GM10248 (cell line): ENCODE data around the gene SH2D3C.

Source experiments
- CTCF ChIA-PET: fragments of 300-600 bp; sonication (Branson Sonifier 250); formaldehyde crosslinking; extraction: SDS; loops from one replicate; lab custom pipeline; 2021; ENCODE audit warnings: antibody characterized with exemption; lab: Yijun Ruan, JAX
- POLR2A ChIA-PET: fragments of 350-650 bp; sonication (Branson Sonifier 250); formaldehyde crosslinking; extraction: SDS; loops from one replicate; lab custom pipeline; 2020; ENCODE audit warnings: antibody characterized with exemption; lab: Yijun Ruan, JAX
- DNase-seq: peaks from one replicate; pipeline ENCODE4 v3.0.0; 2012; ENCODE audit errors: extremely low spot score
- CTCF ChIP-seq: IDR thresholded peaks from 2 replicates; pipeline ENCODE4 v1.5.1; 2012; ENCODE audit warnings: mild to moderate bottlenecking, low read depth; ENCODE audit errors: extremely low read depth, missing control alignments, control extremely low read depth

The SH2D3C gene

DNA sequence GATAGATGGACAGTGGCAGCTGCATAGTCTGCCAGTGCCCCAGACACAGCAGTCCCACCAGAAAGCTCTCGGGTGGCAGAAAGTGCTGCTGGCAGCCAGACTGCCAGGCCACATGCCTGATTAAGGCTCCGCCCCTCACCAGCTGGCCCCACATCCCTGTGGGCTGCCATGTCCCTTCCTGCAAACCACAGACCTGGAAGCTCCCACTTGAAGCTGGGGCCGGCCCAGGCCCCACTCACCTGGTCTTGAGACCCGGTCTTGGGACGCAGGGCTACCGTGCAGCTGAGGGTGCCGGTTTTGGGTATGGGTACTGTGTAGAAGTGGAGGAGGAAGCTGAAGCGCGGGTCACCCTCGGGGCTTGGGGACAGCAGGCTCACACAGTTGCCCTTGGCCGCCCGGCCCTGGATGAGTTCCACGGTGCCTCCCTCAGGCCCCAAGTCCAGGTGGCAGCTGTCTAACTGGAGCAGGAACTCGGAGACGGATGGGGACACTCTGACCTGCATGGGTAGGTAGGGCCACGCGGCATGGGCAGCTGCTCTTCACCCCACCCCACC is 39.5 kb upstream of the SH2D3C start:
- CTCF ChIA-PET: interaction anchor here (1.0 to 2.1 kb wide), 5 partner anchors 9 to 126 kb away, joined by 3 to 7 read pairs (median 3); no protein-coding TSS in a partner anchor

DNA sequence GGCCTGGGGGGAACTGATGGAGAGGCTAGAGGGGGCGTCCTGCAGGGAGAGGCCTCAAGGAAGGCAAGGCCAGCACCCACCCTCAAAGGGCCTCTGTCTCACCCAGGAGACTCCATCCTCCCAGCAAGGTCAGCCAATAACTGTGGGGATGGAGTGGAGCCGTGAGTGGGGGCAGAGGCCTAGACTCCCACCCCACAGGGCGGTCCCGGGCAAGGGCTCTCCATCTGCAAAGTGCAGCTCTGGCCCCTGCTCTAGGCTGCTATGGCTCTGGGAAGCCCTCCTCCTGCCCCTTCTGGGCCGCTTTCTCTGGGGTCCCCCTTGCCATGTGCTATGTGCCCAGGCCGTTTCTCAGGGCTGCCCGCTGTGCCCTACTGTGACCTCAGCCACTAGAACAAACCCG is 38.3 kb upstream of the SH2D3C start:
- POLR2A ChIA-PET: no interaction called here
- TF ChIP-seq CTCF: no peak
- CTCF ChIA-PET: interaction anchor here (1.0 to 2.1 kb wide), 3 partner anchors 45 to 127 kb away, joined by 3 to 7 read pairs (median 3); no protein-coding TSS in a partner anchor
- no peak for DNase-seq

More for the DNA sequence above, 39.5 kb upstream of the SH2D3C start:
- no peak for TF ChIP-seq CTCF
- DNase-seq: no peak
- POLR2A ChIA-PET: interaction anchor here (0.5 to 1.0 kb wide), 2 partner anchors 17 to 21 kb away, joined by 3 to 4 read pairs; no protein-coding TSS in a partner anchor

GRCh38 chr9:127816362-127816725 is 37.9 kb upstream of the SH2D3C start:
- TF ChIP-seq CTCF: no peak
- POLR2A ChIA-PET: no interaction called here

GRCh38 chr9:127815512-127816361 is 37.3 kb upstream of the SH2D3C start:
- no peak for DNase-seq
- POLR2A ChIA-PET: no interaction called here
- CTCF ChIA-PET: interaction anchor here (1.4 kb wide), 1 partner anchor 106 kb away, joined by 3 read pairs; no protein-coding TSS in a partner anchor
- no peak for TF ChIP-seq CTCF

More at GRCh38 chr9:127816362-127816725, 37.9 kb upstream of the SH2D3C start:
- no peak for DNase-seq
- CTCF ChIA-PET: interaction anchor here (1.4 kb wide), 1 partner anchor 105 kb away, joined by 3 read pairs; no protein-coding TSS in a partner anchor

DNA sequence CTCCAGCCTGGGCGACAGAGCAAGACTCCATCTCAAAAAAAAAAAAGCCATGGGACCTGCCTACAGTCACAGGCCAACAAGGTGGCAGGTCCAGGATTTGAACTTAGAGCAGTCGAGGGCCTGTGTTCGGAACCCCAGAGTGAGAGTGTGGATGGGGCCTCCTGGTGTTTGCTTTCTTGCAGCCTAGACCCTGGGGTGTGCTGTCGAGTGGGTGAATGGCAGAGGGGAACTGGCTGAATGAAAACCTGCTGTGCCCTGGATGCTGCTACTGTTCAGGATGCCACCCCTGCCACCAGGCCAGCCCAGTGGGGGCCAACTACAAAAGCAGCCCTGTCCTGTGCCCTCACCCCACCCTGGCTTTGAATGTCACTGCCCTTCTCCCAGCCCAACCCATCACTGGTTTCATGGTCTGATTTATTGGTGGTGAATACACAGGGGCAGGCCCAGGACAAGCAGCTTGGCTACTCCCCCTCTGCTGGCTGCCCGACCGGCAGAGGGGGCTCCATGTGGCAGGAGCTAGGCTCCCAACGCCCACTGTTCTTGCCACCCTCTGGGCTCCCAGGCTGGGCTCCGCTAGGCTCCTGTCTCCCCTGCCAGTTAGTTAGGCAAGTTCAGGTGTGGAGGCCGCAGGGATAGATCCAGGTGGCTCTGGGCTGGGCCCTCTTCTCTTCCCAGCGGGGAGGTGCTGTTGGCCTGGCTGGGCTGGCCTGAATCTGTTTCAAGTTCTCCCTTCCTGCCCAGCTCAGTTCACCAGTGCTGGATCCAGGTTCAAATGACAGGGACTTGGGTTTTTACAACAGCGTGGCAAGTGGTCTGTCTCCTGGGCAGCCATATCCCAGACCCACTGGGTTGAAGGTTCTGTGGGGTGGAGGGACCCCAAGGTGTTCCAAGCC is 36.4 kb upstream of the SH2D3C start:
- POLR2A ChIA-PET: interaction anchor here (0.7 kb wide), 1 partner anchor 73 kb away, joined by 5 read pairs; no protein-coding TSS in a partner anchor
- DNase-seq: no peak
- TF ChIP-seq CTCF: no peak
- CTCF ChIA-PET: interaction anchor here (1.2 to 1.6 kb wide), 4 partner anchors 50 to 107 kb away, joined by 3 to 4 read pairs (median 3); partner anchors contain the start of gene TOR2A

- POLR2A ChIA-PET: interaction anchor here (0.7 kb wide), 1 partner anchor 72 kb away, joined by 5 read pairs; no protein-coding TSS in a partner anchor
- no peak for DNase-seq
- CTCF ChIA-PET: interaction anchor here (1.2 to 1.6 kb wide), 3 partner anchors 51 to 79 kb away, joined by 3 to 4 read pairs (median 3); partner anchors contain the start of gene TOR2A
- TF ChIP-seq CTCF: no peak
These were observed 35.3 kb upstream of the SH2D3C start for GRCh38 chr9:127813686-127814226.
